ENCODE results near the gene TMEM253. TPM values are rescaled to one million over a fixed set of nuclear protein-coding genes. Genes with fewer than 3 reads are reported as not detected.

Gene TMEM253
- total RNA-seq, 1 donor, result 0.27 TPM

GRCh38 chr14:21057803-21058675 lies 42.8 kb upstream of the TMEM253 start, which contains the start of gene RNASE8:
TSS of gene RNASE8 (plus strand) at chr14:21057822. CDS start at chr14:21057893, 71 bp downstream.
- no peak for TF ChIP-seq CTCF (IDR thresholded peaks at IDR 0.05; ENCODE audit: insufficient read depth, low read length)
- no peak within 1 kb of the TSS for H3K4me3 ChIP-seq (ENCODE audit: low read depth, low read length)
- no peak for DNase-seq (ENCODE audit: low read depth)

- no peak for DNase-seq (ENCODE audit: low read depth)
- TF ChIP-seq CTCF (IDR thresholded peaks at IDR 0.05; ENCODE audit: insufficient read depth, low read length), result no peak
Observed at GRCh38 chr14:21058903-21059302, 42.0 kb upstream of the TMEM253 start.

GRCh38 chr14:21059842-21060613 lies 40.8 kb upstream of the TMEM253 start:
- no peak overlapping the region for H3K4me3 ChIP-seq (ENCODE audit: low read depth, low read length)
- no peak for TF ChIP-seq CTCF (IDR thresholded peaks at IDR 0.05; ENCODE audit: insufficient read depth, low read length)
- no peak for DNase-seq (ENCODE audit: low read depth)

More at GRCh38 chr14:21058903-21059302, 42.0 kb upstream of the TMEM253 start:
- no peak overlapping the region for H3K4me3 ChIP-seq (ENCODE audit: low read depth, low read length)

- H3K4me3 ChIP-seq (ENCODE audit: low read depth, low read length), result no peak overlapping the region
- no peak for TF ChIP-seq CTCF (IDR thresholded peaks at IDR 0.05; ENCODE audit: insufficient read depth, low read length)
- DNase-seq (ENCODE audit: low read depth), result no peak
Observed at GRCh38 chr14:21060614-21061346, 40.1 kb upstream of the TMEM253 start.

- no peak overlapping the region for H3K4me3 ChIP-seq (ENCODE audit: low read depth, low read length)
- TF ChIP-seq CTCF (IDR thresholded peaks at IDR 0.05; ENCODE audit: insufficient read depth, low read length), result no peak
- DNase-seq (ENCODE audit: low read depth), result no peak
Observed at GRCh38 chr14:21061347-21061668, 39.6 kb upstream of the TMEM253 start.

GRCh38 chr14:21063479-21063878 lies 37.4 kb upstream of the TMEM253 start:
- no peak overlapping the region for H3K4me3 ChIP-seq (ENCODE audit: low read depth, low read length)
- peak; percentile 82 for DNase-seq (ENCODE audit: low read depth)
- no peak for TF ChIP-seq CTCF (IDR thresholded peaks at IDR 0.05; ENCODE audit: insufficient read depth, low read length)
